SK-N-SH (cell line): ENCODE data around the gene CLDN9. TPM values are rescaled to one million over a fixed set of nuclear protein-coding genes. Genes with fewer than 3 reads are reported as not detected.

Experiments
- CTCF ChIA-PET: fragments of 300-600, 350-600 bp; formaldehyde crosslinking; extraction: SDS; loops from one replicate; lab custom pipeline; 2021; lab: Yijun Ruan, JAX
- POLR2A ChIA-PET: fragments of 350-600 bp; sonication (Branson Sonifier 250); formaldehyde crosslinking; extraction: SDS; loops from one replicate; lab custom pipeline; 2020; ENCODE audit warnings: antibody characterized with exemption, inconsistent platforms; lab: Yijun Ruan, JAX
- DNase-seq: peaks from one replicate; pipeline ENCODE4 v3.0.0; 2012
- H2AFZ ChIP-seq: fragments of 200-600 bp; sonication (generic); 2 replicates; pipeline ENCODE4 v1.8.1; 2016; ENCODE audit warnings: antibody characterized with exemption, mild to moderate bottlenecking, low read depth
- H3F3A ChIP-seq: fragments of 200-600 bp; sonication (generic); replicated peaks from 2 replicates; pipeline ENCODE3; 2016; ENCODE audit warnings: antibody characterized with exemption, mild to moderate bottlenecking; ENCODE audit not compliant: insufficient read depth
- H3K27ac ChIP-seq, 2 experiments: fragments of 200-500 bp in 1 of 2; fragments of 200-600 bp in 1 of 2; sonication (Bioruptor generic) in 1 of 2; sonication (generic), shearing (Covaris generic) in 1 of 2; 2 replicates each; pipeline versions ENCODE4 v1.5.1 to v1.6.1; 2014 to 2016; ENCODE audit warnings: low read depth in 2 of 2, inconsistent platforms in 1 of 2, low read length in 1 of 2, mild to moderate bottlenecking in 1 of 2, mixed read lengths in 1 of 2
- H3K27me3 ChIP-seq: fragments of 200-600 bp; sonication (generic), shearing (Covaris generic); 2 replicates; pipeline ENCODE4 v1.6.1; 2016; ENCODE audit warnings: mixed run types; ENCODE audit not compliant: insufficient read depth
- H3K36me3 ChIP-seq, 2 experiments: fragments of 200-500 bp in 1 of 2; fragments of 200-600 bp in 1 of 2; sonication (Bioruptor generic) in 1 of 2; sonication (generic) in 1 of 2; replicated peaks in 1 of 2; 2 replicates each; pipeline versions ENCODE3 to v1.5.1; 2014 to 2016; ENCODE audit warnings: low read length in 1 of 2, mild to moderate bottlenecking in 1 of 2; ENCODE audit not compliant: insufficient read depth in 2 of 2, control insufficient read depth in 1 of 2
- H3K4me1 ChIP-seq, 2 experiments: fragments of 200-500 bp in 1 of 2; fragments of 200-600 bp in 1 of 2; sonication (Bioruptor generic) in 1 of 2; sonication (generic), shearing (Covaris generic) in 1 of 2; 2 replicates each; pipeline versions ENCODE4 v1.5.1 to v1.6.1; 2014 to 2016; ENCODE audit warnings: low read depth in 1 of 2, low read length in 1 of 2, mixed run types in 1 of 2; ENCODE audit not compliant: insufficient read depth in 2 of 2, control insufficient read depth in 1 of 2
- H3K4me2 ChIP-seq: fragments of 200-600 bp; sonication (generic), shearing (Covaris generic); 2 replicates; pipeline ENCODE4 v1.6.1; 2017; ENCODE audit warnings: mixed run types
- H3K4me3 ChIP-seq, 2 experiments: fragments of 200-500 bp in 1 of 2; fragments of 200-600 bp in 1 of 2; sonication (Bioruptor generic) in 1 of 2; sonication (generic), shearing (Covaris generic) in 1 of 2; 2 replicates each; pipeline versions ENCODE4 v1.5.1 to v1.8.1; 2014 to 2016; ENCODE audit warnings: low read depth in 2 of 2, inconsistent platforms in 1 of 2, low read length in 1 of 2, mild to moderate bottlenecking in 1 of 2, mixed read lengths in 1 of 2, moderate library complexity in 1 of 2
- H3K79me2 ChIP-seq: fragments of 200-600 bp; sonication (generic); 2 replicates; pipeline ENCODE4 v1.8.1; 2017; ENCODE audit warnings: mild to moderate bottlenecking; ENCODE audit not compliant: insufficient read depth
- H3K9ac ChIP-seq: fragments of 200-600 bp; sonication (generic); 2 replicates; pipeline ENCODE4 v1.6.1; 2017; ENCODE audit warnings: mixed run types
- H3K9me2 ChIP-seq: fragments of 200-600 bp; sonication (generic); 2 replicates; pipeline ENCODE4 v1.6.1; 2017; ENCODE audit warnings: mixed run types
- H3K9me3 ChIP-seq: fragments of 200-600 bp; sonication (generic); 2 replicates; pipeline ENCODE4 v1.6.1; 2017; ENCODE audit warnings: mixed run types, mild to moderate bottlenecking, moderate library complexity
- H4K20me1 ChIP-seq: fragments of 200-600 bp; sonication (generic); 2 replicates; pipeline ENCODE4 v1.6.1; 2017; ENCODE audit warnings: mild to moderate bottlenecking, mixed run types; ENCODE audit not compliant: insufficient read depth
- CHD2 ChIP-seq: fragments of 150-350 bp; IDR thresholded peaks from 2 replicates; pipeline ENCODE4 v1.6.1; 2018; ENCODE audit warnings: low read length; ENCODE audit not compliant: partially characterized antibody
- ELF1 ChIP-seq: IDR thresholded peaks from 2 replicates; pipeline ENCODE4 v1.4.0; 2012
- EZH2phosphoT487 ChIP-seq: fragments of 200-600 bp; sonication (generic); IDR thresholded peaks from 2 replicates; pipeline ENCODE4 v1.6.1; 2017; ENCODE audit warnings: low read depth, mixed run types, mild to moderate bottlenecking, antibody characterized with exemption, moderate library complexity, borderline replicate concordance
- FOSL2 ChIP-seq: IDR thresholded peaks from 2 replicates; pipeline ENCODE4 v1.4.0; 2012; ENCODE audit warnings: low read depth, mild to moderate bottlenecking, moderate library complexity, borderline replicate concordance
- FOXM1 ChIP-seq: IDR thresholded peaks from 2 replicates; pipeline ENCODE4 v1.4.0; 2012; ENCODE audit warnings: low read depth, mild to moderate bottlenecking
- JUND ChIP-seq: IDR thresholded peaks from 2 replicates; pipeline ENCODE4 v1.4.0; 2012
- MEF2A ChIP-seq: IDR thresholded peaks from 2 replicates; pipeline ENCODE4 v1.4.0; 2012; ENCODE audit warnings: low read depth, borderline replicate concordance
- MXI1 ChIP-seq: IDR thresholded peaks from 2 replicates; pipeline ENCODE4 v1.6.1; 2012; ENCODE audit warnings: mild to moderate bottlenecking, low read depth, low read length, improper control_type of control experiment
- NFIC ChIP-seq: IDR thresholded peaks from 2 replicates; pipeline ENCODE4 v1.4.0; 2012; ENCODE audit warnings: borderline replicate concordance
- RAD21 ChIP-seq: IDR thresholded peaks from 2 replicates; pipeline ENCODE4 v1.6.1; 2012; ENCODE audit warnings: mild to moderate bottlenecking, low read length
- RXRA ChIP-seq: IDR thresholded peaks from 2 replicates; pipeline ENCODE4 v1.4.0; 2012; ENCODE audit warnings: low read depth, mild to moderate bottlenecking, borderline replicate concordance
- SIN3A ChIP-seq: IDR thresholded peaks from 2 replicates; pipeline ENCODE4 v1.6.1; 2012; ENCODE audit warnings: low read depth, mild to moderate bottlenecking, low read length, moderate library complexity, borderline replicate concordance
- SMC3 ChIP-seq: IDR thresholded peaks from 2 replicates; pipeline ENCODE4 v1.6.1; 2012; ENCODE audit warnings: low read depth, low read length, improper control_type of control experiment
- TCF12 ChIP-seq: IDR thresholded peaks from 2 replicates; pipeline ENCODE4 v1.4.0; 2012
- TEAD4 ChIP-seq: IDR thresholded peaks from 2 replicates; pipeline ENCODE4 v1.4.0; 2012; ENCODE audit warnings: mild to moderate bottlenecking, borderline replicate concordance; ENCODE audit not compliant: insufficient read depth
- WGBS: methylation state at CpG from one replicate; pipeline ENCODE4 v1.1.6; 2017; ENCODE audit warnings: low lambda C conversion rate; 5-methylcytosine and 5-hydroxymethylcytosine counted together
- polyA plus RNA-seq, 3 experiments: library from polyadenylated mRNA; depleted of rRNA; stranded (reverse); fragments of >200 nt; gene quantifications; 2 replicates each; pipeline ENCODE4 v1.2.3, GENCODE V29; 2012
- TF ChIP-seq, protein P1 (sequence below): IDR thresholded peaks from 2 replicates; pipeline ENCODE4 v1.4.0; 2012; ENCODE audit warnings: low read depth, borderline replicate concordance
- TF ChIP-seq, protein P2 (sequence below): IDR thresholded peaks from 2 replicates; pipeline ENCODE4 v1.6.1; 2012; ENCODE audit warnings: mild to moderate bottlenecking, low read depth, low read length, moderate library complexity
- TF ChIP-seq, protein P3 (sequence below): fragments of 150-350 bp; IDR thresholded peaks from 2 replicates; pipeline ENCODE4 v1.6.1; 2016; ENCODE audit warnings: mild to moderate bottlenecking, low read depth, low read length
- TF ChIP-seq, protein P4 (sequence below): IDR thresholded peaks from 2 replicates; pipeline ENCODE4 v1.4.0; 2012; ENCODE audit warnings: low read depth, borderline replicate concordance

Gene CLDN9
- polyA plus RNA-seq, 1 of the 3 experiments (the other 2 are of a cell fraction) = 0.08 TPM

DNA sequence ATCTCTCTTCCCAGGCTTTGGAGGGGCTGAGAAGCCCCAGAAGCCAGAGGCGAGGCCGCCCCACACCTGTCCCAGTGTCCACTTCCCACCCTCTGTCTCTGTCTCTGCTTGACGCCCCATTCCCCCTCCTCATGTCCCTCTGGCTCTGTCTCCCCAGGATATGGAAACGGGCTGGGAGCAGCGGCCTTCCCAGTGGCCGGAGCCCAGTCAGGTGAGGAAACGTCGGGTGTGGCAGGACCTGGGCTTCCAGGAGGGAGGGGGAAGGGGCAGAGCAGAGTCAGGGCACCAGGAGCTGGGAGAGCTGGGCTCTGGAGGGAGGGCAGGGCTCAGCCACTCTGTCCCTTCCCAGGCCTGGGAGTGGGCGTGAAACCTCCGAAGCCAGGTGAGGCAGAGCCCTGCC, 21.8 kb upstream of the CLDN9 start:
- H3K9ac ChIP-seq = no peak overlapping the region
- WGBS = 65% methylated on average over 7 of the region's 10 CpGs
- DNase-seq = no peak
- no peaks in the 10 kb centered on the region for H3K36me3 ChIP-seq
- POLR2A ChIA-PET = no interaction called here
- H4K20me1 ChIP-seq = no peaks in the 10 kb centered on the region
- H3K9me2 ChIP-seq = no peaks in the 10 kb centered on the region
- CTCF ChIA-PET = interaction anchor here (0.8 to 1.2 kb wide), 2 partner anchors 37 to 41 kb away, joined by 3 to 4 read pairs; no protein-coding TSS in a partner anchor
- H3K79me2 ChIP-seq = no peaks in the 10 kb centered on the region
- no peaks in the 10 kb centered on the region for H3K27me3 ChIP-seq
- no peaks in the 10 kb centered on the region for H3K9me3 ChIP-seq
- no peak overlapping the region for H3K27ac ChIP-seq
- H2AFZ ChIP-seq = no peak overlapping the region
- no peak overlapping the region for H3K4me2 ChIP-seq
- H3F3A ChIP-seq = no peaks in the 10 kb centered on the region
- TF ChIP-seq TEAD4 = no peak
- TF ChIP-seq SIN3A = no peak
- no peak for TF ChIP-seq RXRA
- no peak for TF ChIP-seq CHD2
- no peak for TF ChIP-seq TCF12
- no peak for TF ChIP-seq NFIC
- TF ChIP-seq, protein P1, sequence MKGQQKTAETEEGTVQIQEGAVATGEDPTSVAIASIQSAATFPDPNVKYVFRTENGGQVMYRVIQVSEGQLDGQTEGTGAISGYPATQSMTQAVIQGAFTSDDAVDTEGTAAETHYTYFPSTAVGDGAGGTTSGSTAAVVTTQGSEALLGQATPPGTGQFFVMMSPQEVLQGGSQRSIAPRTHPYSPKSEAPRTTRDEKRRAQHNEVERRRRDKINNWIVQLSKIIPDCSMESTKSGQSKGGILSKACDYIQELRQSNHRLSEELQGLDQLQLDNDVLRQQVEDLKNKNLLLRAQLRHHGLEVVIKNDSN = no peak
- TF ChIP-seq, protein P2, sequence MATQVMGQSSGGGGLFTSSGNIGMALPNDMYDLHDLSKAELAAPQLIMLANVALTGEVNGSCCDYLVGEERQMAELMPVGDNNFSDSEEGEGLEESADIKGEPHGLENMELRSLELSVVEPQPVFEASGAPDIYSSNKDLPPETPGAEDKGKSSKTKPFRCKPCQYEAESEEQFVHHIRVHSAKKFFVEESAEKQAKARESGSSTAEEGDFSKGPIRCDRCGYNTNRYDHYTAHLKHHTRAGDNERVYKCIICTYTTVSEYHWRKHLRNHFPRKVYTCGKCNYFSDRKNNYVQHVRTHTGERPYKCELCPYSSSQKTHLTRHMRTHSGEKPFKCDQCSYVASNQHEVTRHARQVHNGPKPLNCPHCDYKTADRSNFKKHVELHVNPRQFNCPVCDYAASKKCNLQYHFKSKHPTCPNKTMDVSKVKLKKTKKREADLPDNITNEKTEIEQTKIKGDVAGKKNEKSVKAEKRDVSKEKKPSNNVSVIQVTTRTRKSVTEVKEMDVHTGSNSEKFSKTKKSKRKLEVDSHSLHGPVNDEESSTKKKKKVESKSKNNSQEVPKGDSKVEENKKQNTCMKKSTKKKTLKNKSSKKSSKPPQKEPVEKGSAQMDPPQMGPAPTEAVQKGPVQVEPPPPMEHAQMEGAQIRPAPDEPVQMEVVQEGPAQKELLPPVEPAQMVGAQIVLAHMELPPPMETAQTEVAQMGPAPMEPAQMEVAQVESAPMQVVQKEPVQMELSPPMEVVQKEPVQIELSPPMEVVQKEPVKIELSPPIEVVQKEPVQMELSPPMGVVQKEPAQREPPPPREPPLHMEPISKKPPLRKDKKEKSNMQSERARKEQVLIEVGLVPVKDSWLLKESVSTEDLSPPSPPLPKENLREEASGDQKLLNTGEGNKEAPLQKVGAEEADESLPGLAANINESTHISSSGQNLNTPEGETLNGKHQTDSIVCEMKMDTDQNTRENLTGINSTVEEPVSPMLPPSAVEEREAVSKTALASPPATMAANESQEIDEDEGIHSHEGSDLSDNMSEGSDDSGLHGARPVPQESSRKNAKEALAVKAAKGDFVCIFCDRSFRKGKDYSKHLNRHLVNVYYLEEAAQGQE = no peak
- no peak for TF ChIP-seq EZH2phosphoT487
- TF ChIP-seq FOXM1 = no peak
- TF ChIP-seq MXI1 = no peak
- H3K4me1 ChIP-seq = peaks cover 0 to 10% of the 10 kb centered on the region in 2 experiments; a peak in 1 of 4 replicates
- no peak overlapping the region for H3K4me3 ChIP-seq

DNA sequence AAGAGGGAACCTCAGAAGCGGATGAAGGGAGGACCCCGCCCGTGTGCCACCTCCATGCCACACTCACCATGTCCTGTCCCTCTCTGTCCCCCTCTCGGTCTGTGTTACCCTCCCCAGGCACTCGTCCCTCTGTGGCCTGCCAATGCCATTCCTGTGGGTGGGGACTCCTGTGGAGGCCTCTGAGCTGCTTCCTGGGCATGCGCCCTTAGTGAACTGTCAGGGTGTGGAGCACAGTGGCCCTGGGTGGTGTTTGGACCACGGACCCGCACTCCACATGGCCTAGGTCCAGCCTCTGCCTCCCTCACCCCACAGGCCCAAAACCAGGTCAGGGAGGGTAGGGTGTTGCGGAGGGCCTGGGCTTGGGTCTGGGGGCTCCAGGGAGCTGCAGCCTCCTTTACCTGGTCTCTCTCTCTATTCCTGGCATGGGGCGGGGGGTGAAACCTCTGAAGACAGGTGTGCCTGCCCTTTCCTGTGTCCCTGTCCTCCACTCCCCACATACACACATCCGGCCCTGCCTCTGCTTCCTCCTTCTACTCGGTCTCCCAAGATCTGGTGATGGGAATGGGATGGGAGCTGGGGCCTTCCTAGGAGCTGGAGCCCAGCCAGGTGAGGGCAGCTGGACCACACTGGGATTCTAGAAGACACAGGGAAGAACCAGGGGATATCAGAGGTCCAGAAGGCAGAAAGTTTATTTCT, 21.0 kb upstream of the CLDN9 start:
- no peak overlapping the region for H3K4me3 ChIP-seq
- H3K9ac ChIP-seq = no peak overlapping the region
- H3K79me2 ChIP-seq = no peaks in the 10 kb centered on the region
- H3F3A ChIP-seq = no peaks in the 10 kb centered on the region
- TF ChIP-seq ELF1 (no peak), SMC3 (no peak), RAD21 (no peak), NFIC (no peak), JUND (no peak), FOSL2 (no peak), MEF2A (no peak)
- TF ChIP-seq, protein P3, sequence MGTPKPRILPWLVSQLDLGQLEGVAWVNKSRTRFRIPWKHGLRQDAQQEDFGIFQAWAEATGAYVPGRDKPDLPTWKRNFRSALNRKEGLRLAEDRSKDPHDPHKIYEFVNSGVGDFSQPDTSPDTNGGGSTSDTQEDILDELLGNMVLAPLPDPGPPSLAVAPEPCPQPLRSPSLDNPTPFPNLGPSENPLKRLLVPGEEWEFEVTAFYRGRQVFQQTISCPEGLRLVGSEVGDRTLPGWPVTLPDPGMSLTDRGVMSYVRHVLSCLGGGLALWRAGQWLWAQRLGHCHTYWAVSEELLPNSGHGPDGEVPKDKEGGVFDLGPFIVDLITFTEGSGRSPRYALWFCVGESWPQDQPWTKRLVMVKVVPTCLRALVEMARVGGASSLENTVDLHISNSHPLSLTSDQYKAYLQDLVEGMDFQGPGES = no peak
- TF ChIP-seq, protein P4, sequence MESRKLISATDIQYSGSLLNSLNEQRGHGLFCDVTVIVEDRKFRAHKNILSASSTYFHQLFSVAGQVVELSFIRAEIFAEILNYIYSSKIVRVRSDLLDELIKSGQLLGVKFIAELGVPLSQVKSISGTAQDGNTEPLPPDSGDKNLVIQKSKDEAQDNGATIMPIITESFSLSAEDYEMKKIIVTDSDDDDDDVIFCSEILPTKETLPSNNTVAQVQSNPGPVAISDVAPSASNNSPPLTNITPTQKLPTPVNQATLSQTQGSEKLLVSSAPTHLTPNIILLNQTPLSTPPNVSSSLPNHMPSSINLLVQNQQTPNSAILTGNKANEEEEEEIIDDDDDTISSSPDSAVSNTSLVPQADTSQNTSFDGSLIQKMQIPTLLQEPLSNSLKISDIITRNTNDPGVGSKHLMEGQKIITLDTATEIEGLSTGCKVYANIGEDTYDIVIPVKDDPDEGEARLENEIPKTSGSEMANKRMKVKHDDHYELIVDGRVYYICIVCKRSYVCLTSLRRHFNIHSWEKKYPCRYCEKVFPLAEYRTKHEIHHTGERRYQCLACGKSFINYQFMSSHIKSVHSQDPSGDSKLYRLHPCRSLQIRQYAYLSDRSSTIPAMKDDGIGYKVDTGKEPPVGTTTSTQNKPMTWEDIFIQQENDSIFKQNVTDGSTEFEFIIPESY = no peak
- CTCF ChIA-PET = interaction anchor here (0.8 to 1.3 kb wide), 5 partner anchors 7 to 40 kb away, joined by 3 to 7 read pairs (median 4); partner anchors contain the start of gene PAQR4
- DNase-seq = no peak
- no peaks in the 10 kb centered on the region for H3K27me3 ChIP-seq
- no peaks in the 10 kb centered on the region for H3K36me3 ChIP-seq
- no peaks in the 10 kb centered on the region for H3K9me3 ChIP-seq
- 76% methylated on average over 8 of the region's 12 CpGs for WGBS
- no peak overlapping the region for H2AFZ ChIP-seq
- POLR2A ChIA-PET = no interaction called here
- no peak overlapping the region for H3K27ac ChIP-seq
- H3K4me1 ChIP-seq = peaks cover 0 to 2% of the 10 kb centered on the region in 2 experiments; a peak in 1 of 4 replicates
- no peaks in the 10 kb centered on the region for H3K9me2 ChIP-seq
- H3K4me2 ChIP-seq = no peak overlapping the region
- H4K20me1 ChIP-seq = no peaks in the 10 kb centered on the region
